Endothelial cell of umbilical vein (primary cell): ENCODE data around the gene TERT. TPM values are rescaled to one million over a fixed set of nuclear protein-coding genes. Genes with fewer than 3 reads are reported as not detected.

Experiments used
- BruUV-seq: library from RNA; stranded (reverse); fragments of 400-500 nt; replicated peaks from 2 replicates; lab custom pipeline; 2021; lab: Mats Ljungman, UMichigan
- CTCF ChIA-PET: fragments of 300-600, 350-600 bp; sonication (Branson Sonifier 250); formaldehyde crosslinking; loops from one replicate; lab custom pipeline; 2021; ENCODE audit warnings: antibody characterized with exemption, inconsistent platforms; lab: Charles Lee
- POLR2A ChIA-PET: fragments of 300-600, 350-600 bp; sonication (Branson Sonifier 250); formaldehyde crosslinking; loops from one replicate; lab custom pipeline; 2021; ENCODE audit warnings: antibody characterized with exemption, inconsistent platforms; lab: Charles Lee
- DNase-seq: peaks from one replicate; pipeline ENCODE4 v3.0.0-alpha.2; 2011; ENCODE audit warnings: low read depth, low spot score
- FAIRE-seq: peaks from 2 replicates; lab custom pipeline; 2011; peaks lifted over from hg19 to GRCh38; lab: Jason Lieb, UNC
- H2AFZ ChIP-seq: 2 replicates; pipeline ENCODE4 v1.6.0; 2012; ENCODE audit warnings: low read depth, low read length, control low read depth, inconsistent platforms
- H3K27ac ChIP-seq: 2 replicates; pipeline ENCODE4 v1.5.1; 2011; ENCODE audit warnings: low read depth, mild to moderate bottlenecking, control low read depth, low read length, moderate library complexity; ENCODE audit not compliant: insufficient read depth
- H3K27me3 ChIP-seq, 2 experiments: 2 replicates each; pipeline versions ENCODE4 v1.6.0 to v1.6.1; 2011; ENCODE audit warnings: low read length in 2 of 2, mixed read lengths in 1 of 2; ENCODE audit not compliant: control insufficient read depth in 2 of 2, insufficient read depth in 2 of 2
- H3K36me3 ChIP-seq, 2 experiments: 2 replicates in 1 of 2; 3 replicates in 1 of 2; pipeline ENCODE4 v1.5.1; 2011; ENCODE audit warnings: low read length in 2 of 2, mild to moderate bottlenecking in 1 of 2, moderate library complexity in 1 of 2; ENCODE audit not compliant: control insufficient read depth in 2 of 2, insufficient read depth in 2 of 2; ENCODE audit errors: extremely low read depth in 1 of 2
- H3K4me1 ChIP-seq: 3 replicates; pipeline ENCODE4 v1.5.1; 2011; ENCODE audit warnings: mild to moderate bottlenecking, low read length; ENCODE audit not compliant: control insufficient read depth, insufficient read depth; ENCODE audit errors: extremely low read depth
- H3K4me2 ChIP-seq: 2 replicates; pipeline ENCODE4 v1.6.1; 2011; ENCODE audit warnings: low read length, control low read depth, mixed read lengths; ENCODE audit not compliant: insufficient read depth
- H3K4me3 ChIP-seq, 3 experiments: fragments of 200-600 bp in 1 of 3; sonication (generic), shearing (Covaris generic) in 1 of 3; replicated peaks in 1 of 3; 2 replicates each; pipeline ENCODE4 v1.5.1; 2011 to 2016; ENCODE audit warnings: control low read depth in 3 of 3, low read length in 3 of 3, mild to moderate bottlenecking in 2 of 3, inconsistent platforms in 1 of 3, low read depth in 1 of 3, moderate library complexity in 1 of 3; ENCODE audit not compliant: insufficient read depth in 1 of 3
- H3K79me2 ChIP-seq: 2 replicates; pipeline ENCODE4 v1.6.0; 2012; ENCODE audit warnings: low read length, inconsistent platforms; ENCODE audit not compliant: control insufficient read depth, insufficient read depth
- H3K9ac ChIP-seq: replicated peaks from 2 replicates; pipeline ENCODE3; 2011; ENCODE audit warnings: low read length, control low read depth; ENCODE audit not compliant: insufficient read depth; ENCODE audit errors: extremely low read depth
- H3K9me1 ChIP-seq: replicated peaks from 3 replicates; pipeline ENCODE4 v1.6.0; 2011; ENCODE audit warnings: mild to moderate bottlenecking, low read length; ENCODE audit not compliant: control insufficient read depth, insufficient read depth; ENCODE audit errors: extremely low read depth
- H3K9me3 ChIP-seq: replicated peaks from 2 replicates; pipeline ENCODE4 v1.5.1; 2012; ENCODE audit warnings: low read length, inconsistent platforms; ENCODE audit not compliant: control insufficient read depth, insufficient read depth
- H4K20me1 ChIP-seq: replicated peaks from 2 replicates; pipeline ENCODE3; 2011; ENCODE audit warnings: mild to moderate bottlenecking, low read length; ENCODE audit not compliant: control insufficient read depth, insufficient read depth; ENCODE audit errors: extremely low read depth
- EZH2 ChIP-seq: IDR thresholded peaks from 2 replicates; pipeline ENCODE4 v1.6.1; 2012; ENCODE audit warnings: borderline replicate concordance, low read depth, mild to moderate bottlenecking, moderate library complexity, low read length, inconsistent platforms; ENCODE audit not compliant: severe bottlenecking
- FOS ChIP-seq: IDR thresholded peaks from 2 replicates; pipeline ENCODE4 v1.6.1; 2011; ENCODE audit warnings: mild to moderate bottlenecking, low read length, moderate library complexity, borderline replicate concordance; ENCODE audit not compliant: insufficient read depth
- GATA2 ChIP-seq: IDR thresholded peaks from 2 replicates; pipeline ENCODE4 v1.7.0; 2011; ENCODE audit warnings: low read depth, mild to moderate bottlenecking, moderate library complexity, mixed read lengths, low read length; ENCODE audit not compliant: insufficient read length, insufficient read depth
- JUN ChIP-seq: IDR thresholded peaks from 2 replicates; pipeline ENCODE4 v1.6.1; 2011; ENCODE audit warnings: borderline replicate concordance, low read depth; ENCODE audit not compliant: insufficient read length, insufficient read depth
- MYC ChIP-seq: IDR thresholded peaks from one replicate; pipeline ENCODE4 v1.6.1; 2011; ENCODE audit warnings: mild to moderate bottlenecking, low read depth, low read length
- POLR2A ChIP-seq: IDR thresholded peaks from 2 replicates; pipeline ENCODE4 v1.6.1; 2012; ENCODE audit warnings: low read depth, mild to moderate bottlenecking, control low read depth, low read length
- POLR2AphosphoS5 ChIP-seq: IDR thresholded peaks from 2 replicates; pipeline ENCODE4 v1.6.1; 2012; ENCODE audit warnings: low read depth, mild to moderate bottlenecking, control low read depth, low read length, moderate library complexity; ENCODE audit not compliant: insufficient read depth
- dilution Hi-C: fragments of 300-500 bp; cut with MboI; formaldehyde crosslinking; loops from one replicate; pipeline ENCODE4 v1.15.0; 2019; ENCODE audit warnings: low sequenced_read_pairs; ENCODE audit not compliant: extremely low pct_ligation_motif_present
- intact Hi-C: fragments of 100-400 bp; cut with micrococcal nuclease; formaldehyde crosslinking; loops from one replicate; pipeline ENCODE4 v1.10.0; 2022
- polyA plus RNA-seq, 4 experiments: library from polyadenylated mRNA; depleted of rRNA in 3 of 4; stranded (reverse) in 3 of 4; unstranded in 1 of 4; fragments of >200 nt; gene quantifications; 2 replicates each; pipeline versions ENCODE4 v1.2.1 to v1.2.3, GENCODE V29; 2011 to 2012; ENCODE audit warnings: missing spikeins in 1 of 4
- total RNA-seq: library from RNA; stranded (reverse); gene quantifications from 2 replicates; pipeline ENCODE4 v1.2.3, GENCODE V29; 2021
- TF ChIP-seq, protein P1 (sequence below), 2 donors: IDR thresholded peaks; 1 replicate in 1 of 2; 2 replicates in 1 of 2; pipeline ENCODE4 v1.5.1; 2011; ENCODE audit warnings: low read length in 2 of 2, mild to moderate bottlenecking in 2 of 2, moderate library complexity in 2 of 2, control low read depth in 1 of 2, inconsistent platforms in 1 of 2, low read depth in 1 of 2; ENCODE audit not compliant: insufficient read depth in 1 of 2; ENCODE audit errors: extremely low read depth in 1 of 2
- TF ChIP-seq, protein P2 (sequence below): IDR thresholded peaks from 2 replicates; pipeline ENCODE4 v1.6.1; 2011; ENCODE audit not compliant: insufficient read depth, insufficient read length

The TERT gene
- total and polyA plus RNA-seq, 2 donors (not counting 3 experiments of a cell fraction or from before 2014, with no cell fraction given) = 0.04 TPM; not detected in 1

- POLR2A ChIA-PET = no interaction called here
- DNase-seq = no peak
- Histone ChIP-seq H3K4me1 (no peaks in the 10 kb centered on the region), H3K79me2 (no peaks in the 10 kb centered on the region), H3K9ac (no peak overlapping the region), H3K4me3 (no peak overlapping the region), H3K27me3 (no peaks in the 10 kb centered on the region), H2AFZ (no peak overlapping the region), H3K4me2 (no peak overlapping the region), H3K36me3 (no peaks in the 10 kb centered on the region), H3K27ac (no peak overlapping the region), H3K9me3 (no peaks in the 10 kb centered on the region), H4K20me1 (no peaks in the 10 kb centered on the region), H3K9me1 (no peaks in the 10 kb centered on the region)
- no TSS peak for BruUV-seq
- CTCF ChIA-PET = no interaction called here
- TF ChIP-seq EZH2 = no peak
- TF ChIP-seq POLR2A = no peak
- no peak for TF ChIP-seq GATA2
- TF ChIP-seq POLR2AphosphoS5 = no peak
- TF ChIP-seq MYC = no peak
- no peak for TF ChIP-seq FOS
- TF ChIP-seq, protein P1, sequence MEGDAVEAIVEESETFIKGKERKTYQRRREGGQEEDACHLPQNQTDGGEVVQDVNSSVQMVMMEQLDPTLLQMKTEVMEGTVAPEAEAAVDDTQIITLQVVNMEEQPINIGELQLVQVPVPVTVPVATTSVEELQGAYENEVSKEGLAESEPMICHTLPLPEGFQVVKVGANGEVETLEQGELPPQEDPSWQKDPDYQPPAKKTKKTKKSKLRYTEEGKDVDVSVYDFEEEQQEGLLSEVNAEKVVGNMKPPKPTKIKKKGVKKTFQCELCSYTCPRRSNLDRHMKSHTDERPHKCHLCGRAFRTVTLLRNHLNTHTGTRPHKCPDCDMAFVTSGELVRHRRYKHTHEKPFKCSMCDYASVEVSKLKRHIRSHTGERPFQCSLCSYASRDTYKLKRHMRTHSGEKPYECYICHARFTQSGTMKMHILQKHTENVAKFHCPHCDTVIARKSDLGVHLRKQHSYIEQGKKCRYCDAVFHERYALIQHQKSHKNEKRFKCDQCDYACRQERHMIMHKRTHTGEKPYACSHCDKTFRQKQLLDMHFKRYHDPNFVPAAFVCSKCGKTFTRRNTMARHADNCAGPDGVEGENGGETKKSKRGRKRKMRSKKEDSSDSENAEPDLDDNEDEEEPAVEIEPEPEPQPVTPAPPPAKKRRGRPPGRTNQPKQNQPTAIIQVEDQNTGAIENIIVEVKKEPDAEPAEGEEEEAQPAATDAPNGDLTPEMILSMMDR (IDR thresholded peaks at IDR 0.05; ENCODE audit: extremely low read depth in 1 of 2, insufficient read depth in 1 of 2, low read depth in 1 of 2, low read length in 2 of 2) = no peak
- TF ChIP-seq JUN = no peak
- TF ChIP-seq, protein P2, sequence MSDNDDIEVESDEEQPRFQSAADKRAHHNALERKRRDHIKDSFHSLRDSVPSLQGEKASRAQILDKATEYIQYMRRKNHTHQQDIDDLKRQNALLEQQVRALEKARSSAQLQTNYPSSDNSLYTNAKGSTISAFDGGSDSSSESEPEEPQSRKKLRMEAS = no peak
- dilution Hi-C loops = no loop called here
- no peak for FAIRE-seq
- intact Hi-C loops = no loop called here
Measured at GRCh38 chr5:1278216-1278615, 16.7 kb downstream of the TERT start.
